Stimulated activated CD4-positive, alpha-beta T cell treated with anti-CD3 and anti-CD28 coated beads, Interleukin-4, amount 100 ng/mL, for 4 hours (primary cell): ENCODE results near the gene EXTL1.
A peak's percentile ranks its signal among the peaks of the same experiment; 100 is the strongest.

ENCODE experiments used
- DNase-seq, 2 experiments: peaks; one replicate each; pipeline ENCODE4 v3.0.0-alpha.2; 2020

The EXTL1 gene

DNA sequence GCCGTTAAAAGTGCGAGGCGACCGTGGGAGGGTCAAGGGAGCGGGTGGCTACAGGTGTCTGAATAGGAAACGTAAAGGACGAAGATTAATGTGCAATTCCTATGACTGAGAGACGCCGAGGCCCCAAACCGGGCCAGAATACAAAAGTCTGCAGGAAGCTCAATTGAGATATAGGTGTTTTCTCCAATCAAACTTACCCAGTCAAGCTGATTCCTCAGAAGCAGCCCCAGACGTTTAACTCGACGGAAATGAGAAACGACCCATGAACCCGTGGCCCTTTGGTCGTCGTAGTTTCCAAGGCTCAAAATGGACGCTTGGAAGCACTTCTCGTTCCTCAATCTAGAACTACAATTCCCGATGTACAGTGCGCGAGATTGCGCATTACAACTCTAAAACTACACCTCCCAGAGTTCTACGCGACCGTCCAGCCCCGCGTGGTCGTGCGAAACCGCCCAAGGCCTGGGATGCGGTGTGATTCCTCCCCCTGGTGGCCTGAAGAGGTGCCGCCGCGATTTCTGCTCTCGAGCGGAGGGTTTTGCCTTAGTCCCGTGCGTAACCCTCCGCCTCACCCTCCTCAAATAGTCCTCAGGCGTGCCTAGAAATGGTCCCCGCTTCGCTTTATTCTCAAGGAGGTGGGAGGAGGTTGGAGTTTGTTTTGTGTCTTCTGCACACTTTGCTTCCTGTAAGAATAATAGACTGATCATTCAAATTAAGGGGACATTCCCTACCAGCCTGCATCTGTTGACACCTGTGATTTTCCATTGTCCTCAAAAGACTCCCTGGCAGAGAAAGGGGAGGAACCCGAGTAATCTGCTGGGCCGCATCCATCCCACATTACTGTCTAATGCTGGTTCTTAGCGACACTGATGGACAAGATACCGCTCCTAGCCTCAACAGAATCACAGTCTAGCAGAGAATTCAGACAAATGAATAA, 23.5 kb upstream of the EXTL1 start, which contains the start of gene PAFAH2:
Gene PAFAH2 (minus strand): TSS at position 236 of the 934 bp plus-strand sequence. CDS start 7,247 bp downstream, outside the sequence.
- DNase-seq: peak; percentile 94 to 97

DNA sequence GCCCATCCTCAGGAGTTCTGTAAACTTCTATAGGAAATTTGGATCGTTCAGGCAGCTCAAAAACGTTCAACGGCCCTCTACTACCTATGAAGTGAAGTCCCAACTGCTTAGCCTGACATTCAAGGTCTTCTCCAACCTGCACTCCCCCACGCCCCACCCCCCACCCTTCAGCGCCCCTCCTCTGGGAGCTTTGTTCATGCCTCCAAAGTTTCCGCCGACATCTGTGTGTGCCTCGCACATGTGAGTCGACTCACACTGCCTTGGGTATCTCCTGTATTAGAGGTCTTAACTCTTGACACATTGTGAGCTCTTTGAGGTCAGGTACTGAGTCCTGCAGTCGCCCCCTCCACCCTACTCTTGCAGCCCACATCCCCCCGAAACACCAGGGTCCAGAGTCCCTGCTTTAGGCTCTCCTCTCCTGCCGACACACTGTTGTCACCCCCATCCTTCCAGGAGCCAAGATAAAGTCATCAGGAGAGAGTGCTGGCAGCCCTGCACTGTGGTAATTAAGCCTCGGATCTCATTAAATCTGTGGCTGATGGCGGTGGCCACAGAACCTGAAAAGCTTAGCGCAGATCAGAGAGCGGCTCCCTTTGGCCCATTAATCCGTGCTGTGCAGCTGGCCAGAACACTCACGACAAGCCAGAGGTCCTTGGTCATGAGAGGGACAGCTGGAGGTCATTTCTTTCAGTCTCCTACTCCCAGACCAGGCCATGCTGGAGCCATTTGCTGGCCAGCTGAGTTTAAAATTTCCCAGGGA, 22.4 kb upstream of the EXTL1 start:
- no peak for DNase-seq

DNA sequence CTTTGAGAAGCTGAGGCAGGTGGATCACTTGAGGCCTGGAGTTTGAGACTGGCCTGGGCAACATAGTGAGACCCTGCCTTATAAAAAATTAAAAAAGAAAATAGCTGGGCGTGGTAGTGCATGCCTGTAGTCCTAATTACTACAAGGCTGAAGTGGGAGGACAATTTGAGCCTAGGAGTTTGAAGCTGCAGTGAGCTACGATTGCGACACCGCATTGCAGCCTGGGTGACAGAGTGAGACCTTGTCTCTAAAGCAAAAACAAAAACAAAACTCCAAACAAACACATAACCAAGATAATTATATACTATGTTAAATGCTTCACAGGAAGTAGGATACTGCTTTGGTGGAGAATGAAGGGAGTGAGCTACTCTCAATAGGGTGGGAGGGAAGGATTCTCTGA, 18.3 kb upstream of the EXTL1 start:
- no peak for DNase-seq

GRCh38 chr1:26003756-26004155, 17.8 kb upstream of the EXTL1 start:
- no peak for DNase-seq

GRCh38 chr1:26005434-26006105, 16.0 kb upstream of the EXTL1 start:
- DNase-seq: no peak

- no peak for DNase-seq
Measured at GRCh38 chr1:26006710-26007109, 14.9 kb upstream of the EXTL1 start.

DNA sequence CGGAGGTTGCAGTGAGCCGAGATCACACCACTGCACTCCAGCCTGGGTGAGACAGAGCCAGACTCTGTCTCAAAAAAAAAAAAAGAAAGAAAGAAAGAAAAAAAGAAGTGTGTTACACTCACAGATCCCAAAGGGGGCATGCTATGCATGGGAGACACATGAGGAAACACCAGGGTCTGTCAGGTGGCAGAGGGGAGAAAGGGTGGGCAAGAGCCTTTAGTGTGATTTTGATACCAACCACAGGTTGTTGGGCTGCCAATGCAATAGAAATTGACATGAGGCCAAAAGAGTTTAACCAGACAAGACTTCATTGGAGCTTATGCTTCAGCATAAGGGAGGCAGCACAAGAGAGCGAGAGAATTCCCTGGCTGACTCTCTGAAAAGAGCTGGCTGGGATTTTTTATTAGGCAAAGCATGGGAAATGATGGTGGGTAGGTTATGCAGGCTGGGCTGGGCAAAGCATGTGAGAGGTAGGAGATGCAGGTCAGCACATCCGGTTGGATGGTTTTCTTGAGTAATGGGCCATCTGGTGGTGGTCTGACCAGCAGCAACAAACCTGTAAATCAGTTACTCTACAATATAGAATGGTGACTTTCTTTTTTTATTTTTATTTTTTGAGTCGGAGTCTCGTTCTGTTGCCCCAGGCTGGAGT, 11.7 kb upstream of the EXTL1 start:
- DNase-seq: no peak

DNA sequence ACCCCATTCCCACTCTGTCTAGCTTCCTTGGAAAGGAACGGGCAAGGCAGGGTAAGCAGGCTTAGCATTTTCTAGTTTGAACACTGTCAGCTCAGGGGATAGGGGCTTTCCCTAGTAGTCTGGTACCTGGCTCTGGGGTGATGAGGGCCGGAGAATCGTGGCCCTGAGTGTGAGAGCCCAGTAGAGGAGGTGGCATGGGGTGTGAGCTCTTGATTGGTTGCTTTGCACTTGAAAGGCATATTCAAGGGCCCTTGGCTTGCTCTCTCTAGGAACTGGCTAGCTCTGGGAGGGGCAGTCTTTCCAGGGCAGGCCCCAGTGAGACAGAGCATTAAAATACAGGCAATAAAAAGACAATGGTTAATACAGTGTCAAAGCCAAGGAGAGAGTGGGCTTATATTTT, 10.8 kb upstream of the EXTL1 start:
- no peak for DNase-seq

- no peak for DNase-seq
Measured at GRCh38 chr1:26012864-26013263, 8.7 kb upstream of the EXTL1 start.

GRCh38 chr1:26014179-26014578, 7.4 kb upstream of the EXTL1 start:
- DNase-seq: no peak

DNA sequence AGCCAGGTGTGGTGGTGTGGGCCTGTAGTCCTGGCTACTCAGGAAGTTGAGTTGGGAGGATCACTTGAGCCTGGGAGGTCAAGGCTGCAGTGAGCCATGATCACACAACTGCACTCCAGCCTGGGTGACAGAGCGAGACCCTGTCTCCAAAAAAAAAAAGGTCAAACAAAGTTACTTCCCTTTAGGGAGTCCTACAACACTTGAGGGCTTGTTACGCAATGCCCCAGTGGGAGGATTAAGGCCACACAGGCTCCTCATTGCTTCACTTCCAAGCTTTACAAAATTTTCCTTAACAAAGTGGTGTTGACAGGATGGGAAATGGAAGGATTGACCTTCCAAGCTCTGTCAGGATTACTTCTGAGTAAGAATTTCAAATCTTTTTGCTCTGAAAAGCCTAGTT, 6.2 kb upstream of the EXTL1 start:
- no peak for DNase-seq

DNA sequence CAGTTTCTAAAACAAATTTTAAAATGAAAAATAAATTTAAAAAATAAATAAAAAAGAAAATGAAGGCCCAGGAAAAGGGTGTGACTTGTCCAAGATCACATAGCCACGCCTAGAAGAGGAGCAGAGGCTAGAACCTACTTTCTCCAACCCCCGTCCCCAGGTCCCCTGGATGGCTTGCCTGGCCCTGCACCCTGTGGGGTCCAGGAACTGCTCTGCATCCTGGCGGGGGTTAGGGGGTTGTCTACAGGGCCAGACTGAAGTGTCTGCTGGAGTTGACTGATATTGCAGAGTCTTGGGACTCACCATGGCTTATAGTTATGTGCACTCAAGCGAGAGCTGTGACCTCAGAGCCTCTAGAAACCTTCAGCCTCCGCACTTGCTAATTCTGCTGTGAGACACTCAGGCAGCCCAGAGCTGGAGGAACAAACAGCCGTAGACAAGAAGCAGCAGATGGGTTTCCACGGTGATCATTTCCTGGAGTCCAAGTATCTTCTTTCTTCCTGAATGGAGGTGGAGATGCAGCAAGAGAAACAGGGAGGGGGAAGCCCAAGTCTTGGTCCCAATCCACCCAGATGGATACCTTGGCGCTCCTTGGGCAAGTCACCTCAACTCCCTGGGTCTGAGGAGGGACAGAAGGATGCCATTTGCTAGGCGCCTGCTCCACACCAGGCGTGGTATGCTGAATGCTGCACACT, 5.2 kb upstream of the EXTL1 start:
- DNase-seq: no peak

- DNase-seq: no peak
Measured at GRCh38 chr1:26016953-26017545, 4.5 kb upstream of the EXTL1 start.

DNA sequence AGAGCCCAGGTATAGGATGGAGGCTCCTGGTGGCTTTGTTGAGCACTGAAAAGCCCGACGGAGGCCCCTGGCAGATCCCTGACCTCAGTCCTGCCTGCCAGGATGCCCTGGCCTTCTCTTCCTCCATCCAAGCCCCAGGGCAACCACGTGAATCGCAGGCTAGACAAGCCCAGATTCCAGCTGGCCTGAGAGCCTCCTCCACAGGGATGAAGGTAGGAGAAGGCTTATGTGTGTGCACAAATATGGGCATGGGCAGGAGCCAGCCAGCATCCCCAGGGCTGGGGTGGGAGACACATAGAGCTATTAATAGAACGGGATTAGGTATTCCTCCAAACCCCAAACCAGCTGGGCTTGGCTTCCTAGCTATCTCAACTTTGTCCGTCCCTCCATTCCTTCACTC, 4.0 kb upstream of the EXTL1 start:
- no peak for DNase-seq

GRCh38 chr1:26019641-26020315, 1.8 kb upstream of the EXTL1 start:
- DNase-seq: no peak

DNA sequence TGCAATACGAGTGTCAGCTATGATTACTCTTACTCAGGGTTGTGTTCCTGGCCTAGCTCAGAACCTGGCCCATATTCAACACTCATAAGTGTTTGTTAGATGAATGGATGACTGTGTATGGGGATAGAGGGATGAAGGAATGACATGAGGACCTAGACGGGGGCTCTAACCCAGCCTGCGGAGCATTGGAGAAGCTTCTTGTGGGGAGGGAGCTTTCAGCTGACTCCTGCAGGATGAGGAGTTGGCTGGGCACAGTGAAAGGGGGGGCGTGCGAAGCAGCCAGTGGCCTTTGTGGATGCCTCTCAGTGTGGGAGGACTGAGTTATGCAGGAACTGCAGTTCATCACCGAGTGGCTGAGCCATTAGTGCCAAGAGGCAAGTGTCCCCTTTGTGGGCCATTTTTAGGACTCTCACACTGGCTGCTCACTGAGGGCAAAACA, 1.2 kb upstream of the EXTL1 start:
- DNase-seq: no peak

- DNase-seq: no peak
Measured at GRCh38 chr1:26020941-26021646, 481 bp upstream of the EXTL1 start.

- DNase-seq: no peak
Measured at GRCh38 chr1:26022404-26022779, 817 bp downstream of the EXTL1 start.

- DNase-seq: no peak
Measured at GRCh38 chr1:26023009-26023408, 1.4 kb downstream of the EXTL1 start.

DNA sequence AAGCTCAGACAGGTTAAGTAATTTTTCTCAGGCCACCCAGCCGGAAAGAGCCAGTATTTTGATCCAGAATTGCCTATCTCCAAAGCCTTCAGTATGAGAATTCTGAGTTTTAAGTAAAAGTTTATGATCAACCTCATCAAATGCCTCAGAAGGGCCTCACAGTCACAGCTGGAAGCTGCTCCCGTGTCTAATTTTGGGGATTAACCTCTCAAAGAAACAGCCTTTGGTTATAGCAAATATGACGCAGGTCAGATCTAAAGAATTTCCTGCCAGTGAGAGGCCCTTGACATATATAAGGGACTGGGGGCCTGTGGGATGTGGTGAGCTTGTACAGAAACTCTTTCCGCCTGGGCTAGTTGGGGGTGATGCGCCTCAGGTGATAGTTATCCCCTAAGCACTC, 2.3 kb downstream of the EXTL1 start:
- DNase-seq: no peak

DNA sequence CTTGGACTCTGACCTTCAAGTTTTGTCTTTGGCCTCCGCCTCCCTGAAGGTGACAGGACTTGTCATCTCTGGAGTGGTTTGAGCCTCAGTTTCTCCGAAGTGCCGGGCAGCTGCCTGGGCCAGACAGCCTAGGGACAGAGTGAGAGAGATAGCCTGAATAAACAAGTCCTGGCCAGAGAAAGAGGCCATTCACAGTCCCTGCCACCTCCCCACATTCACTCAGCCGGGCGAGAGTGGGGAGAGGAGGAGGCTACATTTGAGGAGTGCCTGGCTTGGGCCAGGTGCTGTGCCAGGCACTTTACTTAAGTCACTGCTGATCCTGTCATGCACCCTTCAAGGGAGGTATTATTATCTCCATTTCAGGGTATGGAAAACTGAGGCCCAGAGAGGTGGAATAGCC, 3.5 kb downstream of the EXTL1 start:
- DNase-seq: no peak
